HUES6 (cell line): Measurements from ENCODE around the gene MSRB2.

ENCODE experiments used
- H3K27ac ChIP-seq: 2 replicates; pipeline ENCODE4 v1.7.0; 2013; ENCODE audit warnings: low read depth, mild to moderate bottlenecking, low read length, inconsistent platforms
- H3K27me3 ChIP-seq: 2 replicates; pipeline ENCODE4 v1.6.1; 2013; ENCODE audit warnings: low read length; ENCODE audit not compliant: control insufficient read depth, insufficient read depth
- H3K36me3 ChIP-seq: 2 replicates; pipeline ENCODE4 v1.6.1; 2013; ENCODE audit warnings: low read length; ENCODE audit not compliant: control insufficient read depth, insufficient read depth
- H3K4me1 ChIP-seq: 2 replicates; pipeline ENCODE4 v1.6.1; 2013; ENCODE audit warnings: low read length; ENCODE audit not compliant: control insufficient read depth, insufficient read depth
- H3K4me3 ChIP-seq: 2 replicates; pipeline ENCODE4 v1.5.1; 2013; ENCODE audit warnings: low read depth, low read length
- H3K9ac ChIP-seq: one replicate; pipeline ENCODE4 v1.6.1; 2013; ENCODE audit warnings: mild to moderate bottlenecking, low read length
- H3K9me3 ChIP-seq: 2 replicates; pipeline ENCODE4 v1.6.1; 2013; ENCODE audit warnings: low read depth, low read length; ENCODE audit not compliant: control insufficient read depth, insufficient read depth

The MSRB2 gene

DNA sequence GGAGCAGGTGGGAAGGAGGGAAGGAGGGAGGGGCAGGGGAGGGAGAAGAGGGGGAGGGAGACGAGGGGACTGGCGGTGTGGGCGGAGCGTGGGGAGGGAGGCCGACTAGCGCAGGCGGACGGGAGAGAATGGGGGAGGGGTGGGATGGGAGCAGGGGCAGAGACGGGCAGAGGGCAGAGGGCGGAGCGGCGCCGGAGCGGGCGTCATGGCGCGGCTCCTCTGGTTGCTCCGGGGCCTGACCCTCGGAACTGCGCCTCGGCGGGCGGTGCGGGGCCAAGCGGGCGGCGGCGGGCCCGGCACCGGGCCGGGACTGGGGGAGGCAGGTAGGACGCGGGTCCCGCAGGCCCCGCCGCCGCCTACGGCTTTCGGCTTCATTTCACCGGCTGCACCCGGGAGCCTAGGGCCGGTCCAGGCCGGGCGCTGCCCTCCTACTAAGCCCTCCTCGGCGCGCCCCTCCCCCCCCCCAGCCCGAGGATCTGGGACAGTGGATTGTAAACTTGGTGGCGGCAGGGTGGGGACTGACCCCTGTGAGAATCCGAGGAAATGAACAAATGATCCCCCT lies at the start of gene MSRB2:
Gene MSRB2 (plus strand): TSS at position 176 of the 562 bp plus-strand sequence. CDS start 30 bp downstream, at position 206.
- Histone ChIP-seq H3K36me3 (no peaks in the 10 kb centered on the region), H3K4me1 (peaks cover 14% of the 10 kb centered on the region), H3K4me3 (peak within 1 kb of the TSS; percentile 81), H3K9ac (peak within 1 kb of the TSS; percentile 83), H3K27me3 (no peaks in the 10 kb centered on the region), H3K27ac (peak within 1 kb of the TSS; percentile 86; the same call in 1 of the 2 replicates), H3K9me3 (peaks cover 5% of the 10 kb centered on the region; the same call in 1 of the 2 replicates)

DNA sequence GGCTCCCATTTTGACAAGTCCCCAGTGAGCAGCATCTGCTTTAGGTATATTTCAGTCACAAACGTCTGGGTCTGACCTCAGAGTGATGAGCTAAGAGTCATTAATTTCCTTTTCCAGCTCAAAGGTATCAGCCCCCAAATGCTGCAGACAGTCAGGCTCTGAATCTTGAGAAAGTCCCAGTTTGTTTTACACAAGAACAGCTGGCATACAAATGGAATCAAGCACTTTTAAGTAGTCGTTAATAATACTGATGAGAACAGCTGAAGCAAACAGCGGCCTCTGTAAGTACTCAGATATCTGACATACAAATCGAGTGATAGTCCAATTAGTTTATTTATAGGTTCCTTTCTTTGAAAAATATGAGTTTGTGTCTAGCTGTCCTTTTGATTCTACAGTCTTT lies 49.4 kb upstream of the MSRB2 start:
- Histone ChIP-seq H3K27ac (no peak overlapping the region), H3K9ac (no peak overlapping the region), H3K4me1 (no peaks in the 10 kb centered on the region), H3K27me3 (no peaks in the 10 kb centered on the region), H3K4me3 (no peak overlapping the region), H3K9me3 (no peaks in the 10 kb centered on the region), H3K36me3 (no peaks in the 10 kb centered on the region)

DNA sequence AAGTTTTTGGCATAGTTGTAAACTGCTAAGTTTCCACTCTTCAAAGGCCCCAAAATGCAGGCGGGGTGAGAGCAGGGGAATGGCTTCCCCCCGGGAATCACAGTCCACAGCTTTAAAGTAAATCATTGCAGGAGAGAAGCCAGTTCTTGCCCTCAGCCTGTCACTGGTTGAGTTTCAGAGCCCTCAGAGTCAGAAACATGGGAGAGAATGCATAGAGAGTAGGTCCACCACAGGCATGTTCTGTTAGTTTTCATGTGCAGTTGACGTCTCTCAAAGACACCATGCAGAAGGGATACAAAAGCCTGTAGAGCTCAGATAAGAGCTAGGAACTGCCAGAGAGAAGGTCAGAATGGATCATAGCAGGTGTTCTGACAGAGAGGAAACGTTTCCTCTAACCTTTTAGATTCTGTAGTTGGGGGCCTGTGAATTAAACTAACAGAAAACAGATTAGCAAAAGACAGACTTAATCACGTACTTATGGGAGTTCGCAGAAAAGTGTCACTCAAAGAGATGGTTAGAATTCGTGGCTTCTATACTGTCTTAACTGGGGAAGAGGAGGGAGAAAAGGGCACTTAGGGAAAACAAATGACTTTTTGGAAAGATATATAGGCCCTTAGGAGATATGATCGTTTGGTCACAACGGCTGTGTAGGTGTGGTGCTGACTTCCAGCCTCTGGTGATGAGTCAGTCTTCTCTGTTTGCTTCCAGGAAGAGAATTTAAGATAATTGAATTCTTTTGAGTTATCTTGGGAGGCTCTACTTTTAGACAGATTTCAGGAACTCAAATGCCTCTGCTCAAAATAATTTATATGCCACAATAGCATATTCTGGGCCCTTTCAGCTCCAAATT lies 48.0 kb upstream of the MSRB2 start:
- no peaks in the 10 kb centered on the region for H3K36me3 ChIP-seq
- no peak overlapping the region for H3K9ac ChIP-seq
- H3K27ac ChIP-seq = no peak overlapping the region
- no peaks in the 10 kb centered on the region for H3K27me3 ChIP-seq
- no peaks in the 10 kb centered on the region for H3K9me3 ChIP-seq
- peaks cover 3% of the 10 kb centered on the region; the same call in 1 of the 2 replicates for H3K4me1 ChIP-seq
- H3K4me3 ChIP-seq = no peak overlapping the region

DNA sequence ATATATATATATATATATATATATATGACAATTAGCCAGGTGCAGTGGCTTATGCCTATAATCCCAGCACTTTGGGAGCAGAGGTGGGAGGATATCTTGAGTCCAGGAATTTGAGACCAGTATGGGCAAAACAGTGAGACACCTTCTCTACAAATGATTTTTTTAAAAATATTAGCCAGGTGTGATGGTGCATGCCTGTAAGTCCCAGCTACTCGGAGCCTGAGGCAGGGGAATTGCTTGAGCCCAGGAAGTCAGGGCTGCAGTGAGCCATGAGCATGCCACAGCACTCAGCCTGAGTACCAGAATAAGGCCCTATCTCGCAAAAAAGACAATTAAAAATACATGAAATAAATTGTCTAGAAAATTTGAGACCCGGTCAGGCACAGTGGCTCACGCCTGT lies 47.2 kb upstream of the MSRB2 start:
- H3K27me3 ChIP-seq = no peaks in the 10 kb centered on the region
- no peaks in the 10 kb centered on the region for H3K36me3 ChIP-seq
- H3K4me1 ChIP-seq = peaks cover 11% of the 10 kb centered on the region
- H3K9ac ChIP-seq = no peak overlapping the region
- H3K27ac ChIP-seq = no peak overlapping the region
- H3K9me3 ChIP-seq = no peaks in the 10 kb centered on the region
- no peak overlapping the region for H3K4me3 ChIP-seq

DNA sequence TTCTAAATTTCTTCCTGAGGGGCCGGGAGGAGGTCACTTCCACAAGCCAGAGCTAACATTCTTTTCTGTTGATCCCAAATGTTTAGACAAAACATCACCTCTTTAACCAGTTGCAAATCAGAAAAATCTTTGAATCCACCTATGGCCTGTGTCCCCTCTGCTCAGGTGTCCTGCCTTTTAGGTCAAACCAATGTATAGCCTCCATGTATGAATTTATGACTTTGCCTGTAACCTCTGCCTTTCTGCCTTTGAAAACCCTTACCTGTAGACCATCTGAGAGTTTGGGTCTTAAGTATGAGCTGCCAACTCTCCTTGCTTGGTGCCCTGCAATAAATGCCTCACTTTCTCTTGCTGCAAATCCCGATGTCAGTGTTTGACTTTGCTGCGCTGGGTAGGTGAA lies 44.1 kb upstream of the MSRB2 start:
- no peaks in the 10 kb centered on the region for H3K36me3 ChIP-seq
- H3K4me1 ChIP-seq = peaks cover 31% of the 10 kb centered on the region
- no peak overlapping the region for H3K27ac ChIP-seq
- no peak overlapping the region for H3K9ac ChIP-seq
- H3K4me3 ChIP-seq = no peak overlapping the region
- no peaks in the 10 kb centered on the region for H3K9me3 ChIP-seq
- H3K27me3 ChIP-seq = no peaks in the 10 kb centered on the region

DNA sequence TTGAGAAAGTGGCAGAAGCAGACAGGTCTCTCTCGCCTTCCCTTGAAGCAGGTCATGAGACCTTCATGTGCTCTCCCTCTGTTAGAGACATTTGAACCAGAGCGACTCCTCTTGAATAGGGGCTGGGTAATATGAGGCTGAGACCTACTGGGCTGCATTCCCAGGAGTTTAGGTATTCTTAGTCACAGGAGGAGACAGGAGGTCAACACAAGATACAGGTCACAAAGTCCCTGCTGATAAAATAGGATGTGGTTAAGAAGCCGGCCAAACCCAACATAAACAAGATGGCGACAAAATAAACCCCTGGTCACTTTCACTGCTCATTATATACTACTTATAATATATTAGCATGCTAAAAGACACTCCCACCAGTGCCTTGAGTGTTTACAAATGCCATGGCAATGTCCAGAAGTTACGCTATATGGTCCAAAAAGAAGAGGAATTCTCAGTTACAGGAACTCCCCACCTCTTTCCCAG lies 43.5 kb upstream of the MSRB2 start:
- Histone ChIP-seq H3K9ac (no peak overlapping the region), H3K9me3 (no peaks in the 10 kb centered on the region), H3K36me3 (no peaks in the 10 kb centered on the region), H3K27me3 (no peaks in the 10 kb centered on the region), H3K4me1 (peaks cover 35% of the 10 kb centered on the region), H3K4me3 (no peak overlapping the region), H3K27ac (no peak overlapping the region)

DNA sequence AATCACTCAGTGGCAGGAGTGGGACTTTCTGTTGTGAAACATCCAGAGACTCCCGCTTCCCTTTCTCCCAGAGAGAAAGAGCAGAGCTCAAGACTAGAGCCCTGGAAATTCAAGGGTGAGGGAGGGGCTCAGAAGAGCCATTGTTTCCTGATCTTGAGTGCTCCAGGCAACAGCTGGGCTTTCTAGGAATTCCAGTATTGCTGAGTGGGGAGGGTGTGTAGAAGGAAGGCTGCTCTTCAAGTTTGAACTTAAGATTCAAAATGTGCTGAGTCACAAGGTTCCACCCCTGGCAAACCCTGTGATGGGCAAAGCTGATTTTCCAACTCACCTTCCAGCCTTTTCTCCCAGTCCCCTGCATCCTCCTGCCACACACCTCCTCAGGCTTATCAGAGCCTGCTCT lies 42.3 kb upstream of the MSRB2 start:
- Histone ChIP-seq H3K4me3 (no peak overlapping the region), H3K9me3 (no peaks in the 10 kb centered on the region), H3K4me1 (peaks cover 35% of the 10 kb centered on the region), H3K9ac (no peak overlapping the region), H3K27me3 (no peaks in the 10 kb centered on the region), H3K27ac (no peak overlapping the region), H3K36me3 (no peaks in the 10 kb centered on the region)

DNA sequence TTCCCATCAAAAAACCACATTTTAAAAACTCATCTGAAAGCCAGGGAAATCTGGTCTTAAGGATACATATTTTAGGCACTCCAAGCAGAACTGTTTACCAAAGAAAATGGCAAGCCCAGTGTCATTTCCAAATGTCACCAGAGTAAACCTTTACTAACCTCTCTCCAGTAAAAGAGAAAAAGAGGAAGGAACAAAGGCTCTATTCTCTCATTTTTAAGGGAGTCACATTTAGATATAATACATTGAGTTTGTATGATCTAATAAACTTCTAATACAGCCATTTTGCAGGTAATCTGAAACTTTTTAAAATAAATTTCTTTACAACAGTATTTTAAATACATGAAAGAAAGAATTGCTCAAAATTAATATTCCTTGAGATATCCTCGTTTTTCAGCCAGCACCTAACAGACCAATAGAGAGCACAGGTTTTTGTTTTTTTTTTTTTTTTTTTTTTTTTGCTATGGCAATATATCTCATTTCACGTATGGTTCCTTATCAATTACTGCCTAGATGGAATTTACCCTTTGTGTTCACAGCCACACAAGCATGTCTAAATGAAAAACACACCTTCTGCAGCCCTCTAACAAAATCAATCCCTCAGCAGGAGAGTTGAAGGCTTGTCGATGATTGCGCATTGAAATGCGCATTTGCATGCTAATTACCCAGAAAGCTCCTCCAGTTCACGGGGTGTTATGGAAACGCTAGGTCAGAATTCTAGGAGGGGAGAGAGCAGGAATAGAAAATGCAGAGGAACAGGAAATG lies 39.8 kb upstream of the MSRB2 start:
- peak overlapping the region; percentile 93 for H3K9ac ChIP-seq

DNA sequence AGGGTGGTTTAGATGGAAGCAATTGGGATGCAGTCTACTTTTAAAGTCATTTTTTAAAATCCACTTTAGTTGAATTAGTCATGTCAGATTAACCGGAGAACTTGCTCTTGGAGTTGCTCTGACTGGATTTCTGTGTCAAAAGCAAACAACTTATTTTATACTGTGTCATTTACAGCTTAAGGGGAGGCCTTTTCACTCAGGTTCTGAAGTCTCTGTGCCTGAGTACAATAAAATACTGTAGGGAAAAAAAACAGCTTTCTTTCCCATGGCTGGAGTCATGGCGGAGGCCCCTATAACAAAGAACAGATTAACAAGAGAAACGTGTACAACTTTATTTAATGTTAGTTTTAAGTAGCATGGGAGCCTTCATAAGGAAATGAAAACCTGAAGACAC lies 39.2 kb upstream of the MSRB2 start:
- H3K27me3 ChIP-seq = no peaks in the 10 kb centered on the region
- no peaks in the 10 kb centered on the region for H3K9me3 ChIP-seq
- H3K36me3 ChIP-seq = no peaks in the 10 kb centered on the region
- H3K4me3 ChIP-seq = no peak overlapping the region
- H3K27ac ChIP-seq = peak overlapping the region; percentile 96
- peaks cover 41% of the 10 kb centered on the region for H3K4me1 ChIP-seq
- no peak overlapping the region for H3K9ac ChIP-seq

More for the DNA sequence above, 39.8 kb upstream of the MSRB2 start:
- Histone ChIP-seq H3K27ac (peak overlapping the region; percentile 96), H3K4me3 (0 out of 2 replicates have a peak overlapping the region, but pooled peaks have one; percentile 22), H3K36me3 (no peaks in the 10 kb centered on the region), H3K4me1 (peaks cover 35% of the 10 kb centered on the region), H3K27me3 (no peaks in the 10 kb centered on the region), H3K9me3 (no peaks in the 10 kb centered on the region)

DNA sequence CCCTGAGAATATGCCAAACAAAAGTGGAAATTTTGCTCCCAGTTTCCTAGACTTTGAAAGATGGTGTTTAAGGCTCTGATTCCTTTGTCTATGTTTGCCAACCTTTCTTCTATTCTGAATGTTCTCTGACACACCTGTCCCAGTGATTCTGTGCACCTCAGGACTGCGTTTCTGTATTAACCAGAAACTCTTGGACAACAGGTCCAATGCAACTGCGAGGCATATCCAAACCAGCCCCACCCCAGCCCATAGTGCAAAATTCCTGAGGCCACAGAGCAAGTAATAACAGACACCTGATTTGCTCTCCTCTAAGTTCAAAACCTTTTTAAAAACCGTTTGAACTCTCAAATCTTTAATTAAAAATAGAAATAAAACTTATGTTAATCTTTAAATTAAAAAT lies 37.0 kb upstream of the MSRB2 start:
- no peaks in the 10 kb centered on the region for H3K27me3 ChIP-seq
- H3K9ac ChIP-seq = no peak overlapping the region
- peaks cover 41% of the 10 kb centered on the region for H3K4me1 ChIP-seq
- no peak overlapping the region for H3K27ac ChIP-seq
- no peak overlapping the region for H3K4me3 ChIP-seq
- H3K36me3 ChIP-seq = no peaks in the 10 kb centered on the region
- no peaks in the 10 kb centered on the region for H3K9me3 ChIP-seq

DNA sequence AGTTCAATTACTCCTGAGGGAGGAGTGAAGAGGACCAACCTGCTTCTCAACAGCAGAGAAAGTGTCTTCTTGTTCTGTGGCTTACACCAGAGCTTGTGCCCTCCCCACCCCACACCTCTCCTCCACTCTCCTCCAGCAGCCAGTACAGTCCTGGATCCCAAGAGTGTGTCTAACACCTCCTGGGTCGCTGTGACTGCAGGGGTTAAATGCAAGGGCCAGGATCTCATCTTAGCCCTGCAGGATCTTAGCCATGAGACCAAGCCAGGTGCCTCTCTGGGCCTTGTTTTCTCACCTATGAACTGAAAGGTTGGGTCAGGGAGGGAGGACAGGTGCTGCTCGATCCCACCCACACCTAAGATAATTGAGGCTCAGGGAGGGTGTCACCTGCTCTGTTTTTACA lies 34.5 kb upstream of the MSRB2 start:
- Histone ChIP-seq H3K36me3 (no peaks in the 10 kb centered on the region), H3K9me3 (no peaks in the 10 kb centered on the region), H3K9ac (no peak overlapping the region), H3K4me1 (peaks cover 31% of the 10 kb centered on the region), H3K4me3 (no peak overlapping the region), H3K27me3 (no peaks in the 10 kb centered on the region), H3K27ac (no peak overlapping the region)
